Fibroblast of lung (primary cell): Measurements from ENCODE around the gene ARHGEF39.

Experiments used
- CTCF ChIP-seq, 2 donors: IDR thresholded peaks in 1 of 2; conservative IDR thresholded peaks in 1 of 2; 1 replicate in 1 of 2; 2 replicates in 1 of 2; pipeline ENCODE4 v1.5.1; 2011 to 2012; ENCODE audit warnings: low read length in 2 of 2, control low read depth in 1 of 2, inconsistent platforms in 1 of 2, low read depth in 1 of 2, mild to moderate bottlenecking in 1 of 2
- EZH2 ChIP-seq: IDR thresholded peaks from 2 replicates; pipeline ENCODE4 v1.5.1; 2012; ENCODE audit warnings: low read length, control low read depth, mild to moderate bottlenecking; ENCODE audit errors: missing control alignments

- no peak for TF ChIP-seq EZH2
- TF ChIP-seq CTCF (conservative IDR thresholded peaks at IDR 0.05 in 1 of 2, IDR thresholded peaks at IDR 0.05 in 1 of 2; ENCODE audit: low read depth in 1 of 2, low read length in 2 of 2), result no peak
Observed at GRCh38 chr9:35706951-35707350, 42.0 kb upstream of the ARHGEF39 start.
